ENCODE results near the gene VSIR. TPM values are rescaled to one million over a fixed set of nuclear protein-coding genes. Genes with fewer than 3 reads are reported as not detected.
A peak's percentile ranks its signal among the peaks of the same experiment; 100 is the strongest.

Gene VSIR
- total and polyA plus RNA-seq, 11 donors: 32.6 to 181 (median 83.2) TPM

GRCh38 chr10:71817831-71818655 lies 44.7 kb upstream of the VSIR start:
- Histone ChIP-seq H3K27me3 (no peaks in the 10 kb centered on the region), H3K36me3 (peaks cover 3 to 87% (median 82%) of the 10 kb centered on the region in 9 donors), H3K4me3 (no peak overlapping the region), H3K27ac (peak overlapping the region; percentile 36 to 80 (median 70)), H3K9me3 (no peaks in the 10 kb centered on the region), H3K4me1 (peaks cover 0 to 52% (median 22%) of the 10 kb centered on the region in 12 donors)
- 37 to 52% (median 43%) methylated on average over 8 to 9 of the region's 9 CpGs for WGBS, 4 donors
- ATAC-seq: peak; percentile 70 to 83 (median 74)
- peak; percentile 41 to 85 (median 76) for DNase-seq
- intact Hi-C loops (cut with DNase I): loop anchor here in 7 of 10 donors (5.0 to 10.0 kb wide), 6 partner anchors 79 to 503 kb away; partner anchors contain the start of genes SLC29A3 (in 3 of the 7) and CDH23 (in 1 of the 7)
- no peak for TF ChIP-seq CTCF (IDR thresholded peaks at IDR 0.05)
- TF ChIP-seq POLR2A (IDR thresholded peaks at IDR 0.05): no peak

GRCh38 chr10:71816936-71817618 lies 43.8 kb upstream of the VSIR start:
- Histone ChIP-seq H3K4me1 (peaks cover 0 to 45% (median 27%) of the 10 kb centered on the region in 12 donors), H3K27me3 (no peaks in the 10 kb centered on the region), H3K27ac (peak overlapping the region; percentile 24 to 80 (median 70)), H3K4me3 (no peak overlapping the region), H3K36me3 (peaks cover 3 to 77% (median 74%) of the 10 kb centered on the region in 9 donors), H3K9me3 (no peaks in the 10 kb centered on the region)
- intact Hi-C loops (cut with DNase I): loop anchor here in 7 of 10 donors (5.0 to 10.0 kb wide), 6 partner anchors 80 to 502 kb away; partner anchors contain the start of genes SLC29A3 (in 3 of the 7) and CDH23 (in 1 of the 7)
- whole genome bisulfite sequencing, 4 donors: 73 to 85% (median 79%) methylated on average over 8 of the region's 8 CpGs
- no peak for TF ChIP-seq POLR2A (IDR thresholded peaks at IDR 0.05)
- TF ChIP-seq CTCF (IDR thresholded peaks at IDR 0.05): no peak
- DNase-seq (peak in 1 of 5 donors; percentile 17), ATAC-seq (no peak)

GRCh38 chr10:71816421-71816851 lies 43.1 kb upstream of the VSIR start:
- H3K4me3 ChIP-seq: no peak overlapping the region
- H3K36me3 ChIP-seq: peaks cover 3 to 71% (median 67%) of the 10 kb centered on the region in 9 donors
- peaks cover 0 to 50% (median 27%) of the 10 kb centered on the region in 12 donors for H3K4me1 ChIP-seq
- DNase-seq: peak in 1 of 5 donors; percentile 22
- no peak for TF ChIP-seq CTCF (IDR thresholded peaks at IDR 0.05)
- TF ChIP-seq POLR2A (IDR thresholded peaks at IDR 0.05): no peak
- H3K27ac ChIP-seq: peak overlapping the region in 6 of 12 donors; percentile 24 to 77 (median 62)
- no peaks in the 10 kb centered on the region for H3K9me3 ChIP-seq
- intact Hi-C loops (cut with DNase I): loop anchor here in 7 of 10 donors (5.0 to 10.0 kb wide), 6 partner anchors 81 to 502 kb away; partner anchors contain the start of genes SLC29A3 (in 3 of the 7) and CDH23 (in 1 of the 7)
- no peak for ATAC-seq
- 76 to 84% (median 81%) methylated on average over 8 to 12 of the region's 12 CpGs for WGBS, 4 donors
- H3K27me3 ChIP-seq: no peaks in the 10 kb centered on the region

Data from heart left ventricle (tissue), 16 donors.